HG02852 (cell line): ENCODE results near the gene MGLL.

Experiments
- ATAC-seq: cut with Tn5 transposase; IDR thresholded peaks from one replicate; pipeline ENCODE4 v1.9.1; 2021; ENCODE audit warnings: mild to moderate bottlenecking, moderate library complexity; ENCODE audit not compliant: unreplicated experiment

MGLL gene

DNA sequence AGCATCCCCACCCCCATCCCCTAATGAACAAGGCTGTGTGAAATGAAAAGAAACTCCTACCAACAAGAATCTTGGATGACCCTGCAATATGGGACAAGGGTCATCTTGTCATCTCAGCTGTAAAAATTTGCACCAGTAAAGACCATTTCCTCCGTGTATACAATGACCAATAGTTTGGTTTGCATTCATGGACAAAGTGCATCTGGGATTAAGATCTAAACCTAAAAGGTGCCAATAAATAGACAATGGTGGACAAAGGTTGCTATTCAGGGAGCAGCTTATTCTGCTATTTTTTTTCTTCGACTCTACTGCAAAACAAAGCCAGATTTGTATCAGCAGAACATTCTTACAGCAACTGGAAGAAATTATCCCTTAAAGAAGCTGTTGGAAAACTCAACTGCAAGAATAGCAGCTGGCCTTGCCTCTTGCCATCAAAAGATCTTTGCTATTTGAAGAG is 8.0 kb downstream of the MGLL start:
- ATAC-seq, result no peak

GRCh38 chr3:127812151-127812550 is 10.2 kb downstream of the MGLL start:
- no peak for ATAC-seq

- ATAC-seq, result no peak
Measured at GRCh38 chr3:127811717-127812116, 10.6 kb downstream of the MGLL start.

DNA sequence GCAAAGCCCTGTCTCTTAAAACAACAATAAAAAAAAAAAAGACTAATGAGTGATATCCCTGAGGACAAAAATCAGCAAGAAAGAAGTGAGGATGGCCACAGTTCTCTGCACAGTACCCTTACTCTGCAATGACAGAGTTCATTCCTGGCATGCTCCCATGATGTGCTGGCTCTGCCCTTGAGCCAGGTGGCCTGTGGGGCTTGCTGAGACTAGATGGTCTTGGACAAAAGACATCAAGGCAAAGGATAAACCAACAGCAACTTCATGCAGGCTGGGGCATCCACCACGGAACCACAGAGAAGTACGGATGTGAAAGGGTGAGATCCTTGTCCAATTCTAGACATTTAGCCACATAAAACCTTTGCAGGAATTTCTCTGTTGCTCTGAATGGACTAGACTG is 12.7 kb downstream of the MGLL start:
- ATAC-seq, result no peak

DNA sequence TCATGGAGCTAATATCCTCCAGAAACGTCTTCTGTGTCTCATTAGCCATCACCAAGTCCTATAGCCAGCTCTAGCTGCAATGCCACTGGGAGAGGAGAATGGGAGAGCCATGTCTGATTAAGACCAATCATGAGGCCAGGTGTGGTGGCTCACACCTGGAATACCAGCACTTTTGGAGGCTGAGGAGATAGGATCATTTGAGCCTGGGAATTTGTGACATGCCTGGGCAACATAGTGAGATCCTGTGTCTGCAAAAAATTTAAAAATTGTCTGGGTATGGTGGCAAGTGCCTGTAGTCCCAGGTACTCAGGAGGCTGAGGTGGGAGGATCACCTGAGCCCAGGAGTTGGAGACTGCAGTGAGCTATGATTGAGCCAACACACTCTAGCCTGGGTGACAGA is 13.1 kb downstream of the MGLL start:
- ATAC-seq, result no peak

- ATAC-seq, result peak; percentile 73
Measured at GRCh38 chr3:127808197-127808596, 14.1 kb downstream of the MGLL start.

DNA sequence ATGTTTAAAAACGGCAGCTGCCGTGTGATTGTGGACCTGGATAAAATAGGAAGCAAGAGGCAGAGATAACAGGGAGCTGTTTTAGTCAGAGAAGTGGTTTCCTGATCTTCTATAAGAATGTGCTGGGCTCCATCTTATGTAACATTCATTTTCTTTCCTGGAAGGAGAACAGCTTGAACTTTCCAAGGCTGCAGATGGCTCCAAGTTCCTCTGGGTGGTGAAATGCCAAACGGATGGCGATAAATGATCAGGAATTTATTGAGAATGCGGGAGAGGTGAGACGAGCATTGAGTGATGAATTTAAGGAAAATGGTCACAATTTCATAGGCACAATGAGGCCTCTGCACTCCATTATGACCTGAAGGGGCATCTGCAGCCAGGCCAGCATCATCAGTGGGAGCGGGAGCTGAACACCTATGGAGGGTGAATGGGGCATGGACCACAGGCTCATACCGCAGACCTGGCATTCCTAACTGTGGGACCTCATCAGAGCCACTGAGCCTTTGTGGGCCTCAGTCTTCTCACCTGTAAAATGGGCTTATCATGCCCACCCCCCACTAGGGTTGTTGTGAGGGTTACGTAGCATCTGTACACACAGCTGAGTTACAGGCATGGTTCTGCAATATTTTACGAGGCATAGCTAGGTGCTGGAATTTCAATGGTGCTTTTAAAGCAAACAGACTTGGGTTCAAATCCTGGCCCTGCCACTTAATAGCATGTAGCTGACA is 17.1 kb downstream of the MGLL start:
- no peak for ATAC-seq

GRCh38 chr3:127804141-127804540 is 18.2 kb downstream of the MGLL start:
- ATAC-seq, result no peak

DNA sequence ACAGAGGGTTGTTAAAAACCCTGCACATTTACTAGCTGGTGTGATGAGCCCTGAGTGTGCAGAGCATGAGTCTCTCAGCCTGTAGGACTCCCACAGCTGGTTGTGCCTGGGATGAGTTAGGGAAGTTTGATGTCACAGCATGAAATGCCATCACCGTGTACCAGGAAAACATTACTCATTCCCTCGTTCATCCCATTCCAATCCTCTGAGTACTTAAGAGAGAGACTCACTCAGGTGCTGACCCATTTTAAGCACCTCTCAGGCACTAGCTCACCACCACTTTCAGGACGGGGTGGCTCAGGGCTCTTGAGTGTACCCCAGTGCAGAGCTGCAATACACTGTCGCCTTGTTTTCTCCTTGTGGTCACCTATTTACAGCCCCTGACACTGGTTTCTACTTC is 18.7 kb downstream of the MGLL start:
- no peak for ATAC-seq

DNA sequence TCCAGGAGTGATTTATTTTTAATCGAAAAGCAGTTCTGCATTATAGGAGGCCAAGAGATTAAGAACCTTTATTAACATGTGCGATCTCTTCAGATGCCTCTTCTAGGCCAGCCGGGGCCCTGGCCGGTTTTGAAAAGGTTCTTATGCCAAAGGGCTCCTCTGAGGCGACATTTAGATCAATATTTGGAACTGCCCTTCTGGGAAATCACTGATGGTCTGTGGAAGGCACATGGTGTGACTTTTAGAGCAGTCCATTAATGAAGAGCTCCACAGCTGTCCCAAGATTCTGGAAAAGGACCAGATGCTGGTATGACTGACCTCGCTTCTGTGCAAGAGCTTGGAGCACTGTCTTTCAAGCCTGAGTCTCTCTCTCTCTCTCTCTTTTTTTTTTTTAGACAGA is 19.7 kb downstream of the MGLL start:
- no peak for ATAC-seq

GRCh38 chr3:127801731-127802313 is 20.5 kb downstream of the MGLL start:
- ATAC-seq, result no peak

GRCh38 chr3:127800508-127800907 is 21.8 kb downstream of the MGLL start:
- no peak for ATAC-seq

GRCh38 chr3:127799476-127800222 is 22.7 kb downstream of the MGLL start:
- no peak for ATAC-seq

DNA sequence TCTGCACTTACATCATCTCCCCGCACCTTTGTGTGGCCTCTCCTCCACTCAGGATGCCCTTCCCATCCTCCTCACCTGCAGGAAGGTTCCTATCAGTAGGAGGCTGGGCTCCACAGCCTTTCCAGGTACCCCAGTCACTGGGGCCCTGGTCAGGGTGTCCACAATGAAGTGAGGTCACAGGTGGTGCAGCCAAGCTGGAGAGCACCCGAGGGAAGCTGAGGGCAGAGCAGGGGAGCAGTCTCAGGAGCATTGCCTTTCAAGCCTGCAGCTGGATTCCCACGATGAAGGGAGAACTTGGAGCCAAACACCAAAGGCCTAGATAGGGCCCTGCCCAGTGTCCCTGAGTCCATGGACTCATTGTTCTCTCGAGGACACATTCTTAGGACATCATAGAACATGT is 23.6 kb downstream of the MGLL start:
- no peak for ATAC-seq

GRCh38 chr3:127796831-127797150 is 25.5 kb downstream of the MGLL start:
- no peak for ATAC-seq

DNA sequence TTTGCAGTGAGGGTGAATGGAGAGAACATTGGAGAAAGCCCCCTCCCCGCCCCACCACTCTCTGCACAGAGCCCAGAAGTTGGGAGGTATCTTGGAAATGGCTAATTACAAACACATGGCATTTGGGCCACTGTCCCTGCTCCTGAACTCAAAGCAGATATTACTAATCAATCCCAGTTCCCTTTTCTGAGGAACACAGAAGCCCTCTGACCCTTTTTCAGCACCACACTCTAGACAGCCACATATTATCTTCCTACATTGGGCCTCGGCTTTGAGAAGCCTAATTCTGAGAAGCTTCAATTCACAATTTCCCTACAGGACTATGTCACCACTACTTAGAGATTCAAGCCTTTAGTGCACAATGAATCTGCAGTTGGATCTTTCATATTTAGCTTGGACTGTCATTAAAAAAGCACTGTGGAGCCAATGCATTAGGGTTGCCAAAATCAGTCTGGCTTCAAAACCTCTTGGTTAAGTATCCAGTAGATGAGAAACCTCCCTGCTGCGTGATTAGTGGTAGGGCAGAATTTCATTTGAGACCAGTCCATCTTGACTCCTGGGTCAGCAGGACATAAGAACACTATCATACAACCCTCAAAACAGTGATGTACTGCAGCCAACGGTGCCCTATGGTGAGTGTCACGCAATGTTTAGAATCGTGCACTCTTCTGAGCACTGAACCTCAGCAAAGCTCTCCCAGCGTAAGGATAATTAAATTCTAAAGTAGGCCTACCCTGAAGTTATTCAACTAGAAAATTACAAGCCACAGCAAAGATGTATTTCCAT is 26.1 kb downstream of the MGLL start:
- no peak for ATAC-seq

- no peak for ATAC-seq
Measured at GRCh38 chr3:127794972-127795371, 27.3 kb downstream of the MGLL start.

GRCh38 chr3:127794402-127794801 is 27.9 kb downstream of the MGLL start:
- ATAC-seq, result no peak

DNA sequence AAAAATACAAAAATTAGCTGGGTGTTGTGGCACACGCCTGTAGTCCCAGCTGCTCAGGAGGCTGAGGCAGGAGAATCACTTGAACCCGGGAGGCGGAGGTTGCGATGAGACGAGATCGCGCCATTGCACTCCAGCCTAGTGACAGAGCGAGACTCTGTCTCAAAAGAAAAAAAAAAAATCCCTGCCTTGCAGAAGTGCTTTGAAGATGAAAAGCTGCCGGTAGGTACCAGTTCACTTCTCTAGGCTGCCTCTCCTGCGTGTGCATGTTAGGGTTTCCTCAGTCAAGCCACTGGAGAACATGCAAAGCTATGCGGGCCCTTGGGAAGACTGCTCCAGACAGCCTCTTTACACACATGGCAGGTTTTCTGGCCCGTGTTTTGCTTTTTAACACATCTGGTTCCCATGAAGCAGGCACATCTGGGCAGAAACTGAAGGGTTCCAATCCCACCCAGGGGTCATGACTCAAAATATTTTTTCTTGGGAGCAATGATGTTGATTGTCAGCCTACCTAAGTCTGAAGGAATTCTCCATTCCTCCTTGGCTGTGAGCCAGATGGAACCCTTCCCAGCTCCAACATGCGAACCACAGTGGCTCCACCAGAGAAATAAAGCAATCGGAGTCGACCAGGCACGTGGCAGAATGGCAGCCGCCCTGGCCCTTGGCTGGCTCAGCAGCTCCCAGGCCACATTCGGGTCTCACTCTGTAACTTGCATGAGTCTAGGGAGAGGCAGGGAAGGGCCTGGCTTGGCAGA is 29.6 kb downstream of the MGLL start:
- no peak for ATAC-seq

DNA sequence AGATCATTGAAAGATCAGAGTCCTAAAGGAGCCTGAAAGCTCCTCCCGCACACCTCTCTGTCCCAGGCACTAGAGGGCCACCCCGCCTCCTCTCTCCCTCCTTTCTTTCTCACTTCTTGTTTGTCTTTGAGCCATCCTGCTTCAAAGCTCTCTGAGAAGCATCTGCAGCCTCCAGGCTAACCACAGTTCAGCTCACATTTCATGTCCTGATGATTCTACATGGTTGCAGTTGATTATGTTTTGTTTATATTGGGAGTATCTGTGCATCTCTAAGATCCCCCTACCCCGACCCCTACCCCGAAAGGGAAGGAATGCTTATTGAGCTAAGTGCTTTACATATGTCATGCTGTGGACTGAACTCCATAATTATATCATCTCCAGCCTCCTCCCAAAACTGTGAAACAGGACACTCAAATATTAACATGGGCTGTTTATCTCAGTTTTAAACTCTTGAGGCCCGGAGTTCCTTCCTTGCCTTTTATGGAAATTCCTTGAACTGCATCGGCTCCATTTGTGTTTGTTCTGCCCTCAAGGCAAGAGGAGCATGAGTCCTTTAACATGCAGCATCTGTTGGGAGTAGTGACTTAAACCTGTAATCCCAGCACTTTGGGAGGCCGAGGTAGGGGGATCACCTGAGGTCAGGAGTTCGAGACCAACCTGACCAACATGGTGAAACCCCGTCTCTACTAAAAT is 30.9 kb downstream of the MGLL start:
- ATAC-seq, result peak; percentile 94
